Forelimb muscle (tissue), 1 donor: ENCODE data around the gene SPDEF. TPM values are rescaled to one million over a fixed set of nuclear protein-coding genes. Genes with fewer than 3 reads are reported as not detected.

Experiments
- DNase-seq: peaks from one replicate; pipeline ENCODE4 v3.0.0-alpha.2; 2013; ENCODE audit warnings: low read depth
- polyA plus RNA-seq: library from polyadenylated mRNA; unstranded; fragments of 120-200 nt; gene quantifications from one replicate; pipeline ENCODE4 v1.2.1, GENCODE V29; 2013; ENCODE audit not compliant: insufficient read length

Gene SPDEF
- polyA plus RNA-seq, 1 donor, result 0.14 TPM

DNA sequence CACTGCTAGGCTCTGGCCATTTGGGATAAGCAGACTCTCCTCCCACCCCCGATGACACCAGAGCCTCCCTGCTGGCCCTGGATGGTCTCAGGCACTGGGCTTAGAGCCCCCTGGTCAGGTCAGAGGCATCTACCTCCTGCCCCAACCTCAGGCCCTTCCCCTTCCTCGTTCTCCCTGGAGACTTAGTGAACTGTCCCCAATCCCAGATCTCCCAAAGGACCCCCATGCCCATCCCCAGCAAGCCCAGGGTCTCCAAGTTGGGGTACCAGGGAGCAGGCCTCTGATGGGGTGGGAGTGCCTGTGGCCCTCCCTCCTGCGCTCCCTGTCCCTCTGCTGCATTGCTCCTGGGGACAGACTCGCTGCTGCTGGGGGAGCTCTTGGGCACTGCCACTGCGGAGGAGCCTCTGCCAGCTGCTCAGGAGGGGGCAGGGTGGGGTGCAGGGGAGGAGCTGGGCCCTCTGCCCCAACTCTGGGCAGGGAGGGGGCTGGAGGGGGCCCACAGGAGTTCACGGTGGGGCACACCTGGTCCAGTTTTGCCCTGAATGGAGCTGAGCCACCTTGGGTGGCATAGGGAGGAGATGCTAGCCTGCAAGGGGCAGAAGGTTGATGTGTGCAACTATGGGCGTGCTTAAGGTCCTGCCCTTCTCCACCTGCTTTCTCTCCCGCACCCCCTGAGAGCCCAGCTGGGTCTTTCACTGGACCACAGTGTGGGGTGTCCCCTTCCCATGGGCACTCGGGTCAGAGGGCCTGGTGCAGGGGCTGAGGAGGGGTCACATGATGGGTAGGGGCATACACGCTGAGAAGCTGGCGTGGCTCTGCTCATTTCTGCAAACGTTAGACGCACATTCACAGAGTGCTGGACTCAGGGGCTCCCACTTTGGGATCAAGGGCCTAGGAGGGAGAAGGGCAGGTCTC is 40.4 kb downstream of the SPDEF start:
- no peak for DNase-seq

DNA sequence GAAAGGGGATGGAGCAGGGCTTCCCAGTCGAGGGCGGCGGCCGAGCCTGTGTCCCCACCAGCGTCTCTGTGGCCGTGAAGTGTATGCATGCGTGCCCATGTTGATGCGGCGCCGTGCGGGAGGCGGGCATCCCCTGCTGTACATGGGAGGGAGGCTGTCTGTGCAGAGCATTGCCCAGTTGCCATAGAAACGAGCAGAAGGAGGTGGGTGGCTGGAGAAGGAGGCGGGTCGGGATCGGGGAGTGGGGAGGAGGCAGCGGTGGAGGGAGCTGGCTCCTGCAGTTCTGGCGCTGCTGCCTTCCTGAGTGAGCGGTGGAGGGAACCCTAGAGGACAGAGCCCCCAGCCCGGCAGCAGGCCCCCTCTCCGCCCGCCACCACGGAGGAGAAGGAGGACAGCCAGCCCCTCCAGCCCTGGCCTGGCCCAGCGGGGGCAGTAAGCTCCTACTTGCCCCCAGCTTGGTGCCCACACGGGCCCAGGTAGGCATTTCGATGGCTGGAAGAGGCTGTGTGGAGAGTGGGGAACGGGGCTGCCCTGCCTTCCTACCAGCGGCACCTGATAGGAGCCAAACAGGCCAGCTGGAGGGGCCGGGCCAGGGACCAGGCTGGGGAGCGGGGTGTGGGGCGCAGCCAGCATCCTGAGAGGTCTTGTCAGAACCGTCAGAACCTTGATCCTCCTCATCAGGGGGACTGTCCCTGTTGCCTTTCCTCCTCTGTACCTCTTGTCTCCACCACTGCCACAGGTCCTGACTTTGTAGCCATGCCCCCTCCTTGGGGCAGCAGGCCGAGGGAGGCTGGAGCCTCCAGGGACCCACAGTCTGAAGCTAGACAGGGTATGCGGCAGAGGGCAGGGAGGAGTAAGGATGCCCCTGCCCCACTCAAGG is 41.3 kb downstream of the SPDEF start:
- no peak for DNase-seq

GRCh38 chr6:34514112-34514511 is 42.0 kb downstream of the SPDEF start:
- no peak for DNase-seq

GRCh38 chr6:34513646-34514045 is 42.5 kb downstream of the SPDEF start:
- no peak for DNase-seq

- DNase-seq, result no peak
These were observed 43.4 kb downstream of the SPDEF start for GRCh38 chr6:34512738-34513115.

- DNase-seq, result no peak
These were observed 44.0 kb downstream of the SPDEF start for GRCh38 chr6:34511915-34512737.

GRCh38 chr6:34511214-34511914 is 44.8 kb downstream of the SPDEF start:
- DNase-seq, result no peak

GRCh38 chr6:34510299-34510698 is 45.8 kb downstream of the SPDEF start:
- no peak for DNase-seq

DNA sequence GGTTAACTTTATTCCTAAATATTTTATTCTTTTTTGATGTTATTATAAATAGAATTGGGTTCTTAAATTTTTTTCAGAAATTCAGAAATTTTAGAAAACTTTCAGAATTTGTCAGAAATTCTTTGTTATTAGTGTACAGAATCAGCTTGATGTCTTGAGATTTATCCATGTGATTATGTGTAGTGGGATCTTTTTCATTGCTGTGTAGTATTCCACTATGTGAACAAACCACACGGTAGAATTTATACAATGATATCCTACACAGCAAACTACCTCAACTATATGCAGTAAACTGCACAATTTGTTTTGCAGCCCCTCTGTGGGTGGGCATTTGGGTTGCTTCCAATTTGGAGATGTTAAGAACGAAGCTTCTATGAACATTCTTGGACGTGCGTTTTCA is 46.3 kb downstream of the SPDEF start:
- DNase-seq, result no peak

DNA sequence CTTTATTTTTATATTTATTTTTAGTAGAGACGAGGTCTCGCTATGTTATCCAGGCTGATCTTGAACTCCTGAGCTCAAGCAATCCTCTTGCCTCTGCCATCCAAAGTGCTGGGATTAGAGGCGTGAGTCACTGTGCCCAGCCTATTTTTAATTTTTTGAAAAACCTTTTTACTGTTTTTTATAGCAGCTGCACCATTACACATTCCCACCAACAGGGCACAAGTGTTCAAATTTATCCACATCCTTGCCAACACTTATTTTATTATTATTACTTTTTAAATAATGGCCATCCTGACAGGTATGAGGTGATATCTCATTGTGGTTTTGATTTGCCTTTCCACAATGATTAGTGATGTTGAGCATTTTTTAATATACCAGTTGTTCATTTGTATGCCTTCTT is 47.7 kb downstream of the SPDEF start:
- DNase-seq, result no peak

DNA sequence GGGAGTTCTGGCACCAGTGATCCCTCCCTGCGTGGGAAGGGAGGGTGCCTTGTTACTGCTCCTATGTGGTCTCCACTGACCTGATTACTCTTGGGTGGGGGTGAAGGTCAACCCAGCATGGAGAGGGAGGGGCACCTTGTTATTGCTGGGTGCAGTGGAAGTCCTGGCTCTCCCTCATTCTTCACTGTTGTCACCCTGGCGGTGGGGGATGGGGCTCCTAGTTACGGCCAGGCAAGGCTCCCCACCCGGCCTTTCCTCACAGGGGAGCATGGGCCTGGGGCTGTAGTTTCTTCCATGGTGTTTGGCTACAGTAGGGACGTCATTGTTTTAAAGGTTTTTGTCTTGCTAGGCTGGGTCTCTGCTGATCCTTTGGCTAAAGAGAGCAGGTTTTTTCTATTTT is 49.4 kb downstream of the SPDEF start:
- no peak for DNase-seq

DNA sequence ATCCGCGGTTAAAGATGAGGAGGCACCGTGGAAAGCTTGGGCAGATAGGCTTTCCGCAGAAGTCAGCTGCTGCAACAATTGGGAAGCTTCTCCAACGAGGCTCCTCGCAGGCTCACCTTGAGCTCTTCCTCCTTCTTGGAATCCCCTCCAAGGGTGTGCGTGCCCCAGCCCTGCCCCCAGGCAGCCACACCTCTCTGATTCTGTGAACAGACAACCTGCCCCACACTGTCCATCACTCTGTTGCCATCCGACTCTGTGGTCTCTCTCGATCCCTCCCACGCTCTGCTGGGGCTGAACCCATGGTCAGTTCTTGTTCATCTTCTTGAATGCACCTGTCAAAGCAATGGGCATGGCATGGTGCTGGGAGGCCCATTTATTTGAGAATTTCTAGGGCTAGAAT is 58.7 kb downstream of the SPDEF start:
- no peak for DNase-seq

GRCh38 chr6:34496103-34496685 is 59.9 kb downstream of the SPDEF start:
- no peak for DNase-seq

DNA sequence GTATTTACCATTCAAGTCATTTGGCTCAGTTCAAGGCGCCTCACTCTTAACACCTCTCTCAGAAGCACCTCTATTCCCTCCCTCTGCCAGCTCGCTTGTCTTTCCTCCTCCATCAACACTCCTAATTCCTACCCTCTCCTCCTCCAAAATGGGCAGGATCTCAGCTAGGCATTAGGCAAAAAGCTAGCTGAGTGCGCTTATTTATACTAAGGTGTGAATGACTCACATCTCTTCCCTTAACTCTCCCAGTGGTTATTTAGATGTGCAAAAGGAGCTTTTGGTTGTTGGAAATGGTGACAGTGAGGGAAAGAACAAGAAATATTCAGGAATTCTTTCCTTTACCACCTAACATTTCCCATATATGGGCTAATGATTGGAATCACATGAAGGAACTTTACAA is 61.2 kb downstream of the SPDEF start:
- no peak for DNase-seq

DNA sequence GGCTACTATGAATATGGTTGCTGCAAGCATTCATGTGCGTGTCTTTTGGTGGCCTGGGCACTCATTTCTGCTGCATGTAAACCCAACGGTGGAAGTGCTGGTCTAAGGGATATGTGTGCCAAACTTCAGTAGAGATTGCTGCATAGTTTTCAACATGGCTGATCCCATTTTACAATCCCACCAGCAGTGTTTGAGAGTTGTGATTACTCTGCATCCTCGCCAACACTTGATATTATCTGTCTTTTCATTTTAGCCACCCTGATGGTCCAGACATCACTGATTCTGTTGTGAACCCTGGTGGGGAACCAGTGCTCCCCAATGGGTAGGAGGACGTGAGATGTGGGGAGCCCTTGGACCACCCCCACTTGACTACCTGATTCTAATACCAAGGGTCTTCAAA is 62.8 kb downstream of the SPDEF start:
- DNase-seq, result no peak

GRCh38 chr6:34491091-34491430 is 65.1 kb downstream of the SPDEF start:
- peak; percentile 67 for DNase-seq

DNA sequence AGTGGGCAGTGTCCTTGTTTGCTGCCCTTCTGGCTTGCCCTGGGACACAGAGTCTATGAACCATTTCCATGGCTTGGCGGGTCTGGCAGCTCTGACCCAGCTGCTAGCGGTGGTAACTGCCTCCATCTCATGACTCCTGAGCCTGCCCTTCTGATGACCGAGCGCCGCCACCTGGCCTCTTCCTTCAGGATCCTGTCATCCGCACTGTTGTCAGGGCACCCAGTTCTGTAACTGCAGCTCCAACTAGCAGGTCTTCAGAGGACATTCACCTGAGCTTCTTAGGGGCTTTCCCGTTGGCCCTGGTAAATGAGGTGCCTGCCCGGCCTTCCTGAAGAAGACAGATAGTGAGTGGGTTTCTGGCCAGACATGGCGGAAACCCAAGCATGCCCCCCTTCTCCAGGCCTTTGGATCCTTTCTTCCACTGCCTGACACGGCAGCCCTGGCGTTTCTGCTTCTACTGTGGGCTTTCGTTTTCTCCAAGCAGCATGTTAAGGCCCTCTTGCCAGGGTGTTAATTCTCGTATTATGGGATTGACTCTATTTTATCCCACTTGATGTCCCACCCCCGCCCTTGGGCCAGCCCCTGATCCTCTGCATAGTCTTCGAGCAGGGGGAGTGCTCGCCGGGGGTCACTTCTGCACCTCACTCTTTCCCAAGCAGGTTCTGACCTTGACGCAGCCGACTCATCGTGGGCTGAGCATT is 65.6 kb downstream of the SPDEF start:
- no peak for DNase-seq

DNA sequence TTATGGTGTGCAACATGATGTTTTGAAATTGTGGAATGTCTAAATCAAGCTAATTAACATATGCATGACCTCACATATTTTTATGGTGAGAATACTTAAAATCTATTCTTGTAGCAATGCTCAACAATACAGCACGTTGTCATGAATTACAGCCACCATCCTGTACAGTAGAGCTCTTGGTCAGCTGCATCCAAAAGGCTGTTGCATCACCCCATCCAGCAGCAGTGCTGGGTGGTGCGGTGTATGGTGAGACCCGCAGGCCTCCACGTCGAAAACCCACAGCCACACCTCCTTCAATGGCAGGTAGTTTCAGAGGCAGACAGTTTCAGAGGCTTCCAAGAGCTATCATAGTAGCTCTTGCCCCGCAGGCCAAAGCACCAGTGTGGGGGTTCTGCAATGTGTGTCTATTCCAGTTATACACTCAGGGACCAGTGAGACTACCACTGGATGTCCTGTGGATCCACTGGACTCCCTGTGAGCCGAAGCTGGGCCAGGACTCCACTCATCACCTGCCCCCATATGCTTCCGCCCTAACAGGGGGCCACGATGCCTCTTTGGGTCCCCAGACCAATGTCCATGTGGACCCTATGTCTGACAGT is 66.8 kb downstream of the SPDEF start:
- DNase-seq, result no peak
